Measurements from ENCODE around the gene CGGBP1. TPM values are rescaled to one million over a fixed set of nuclear protein-coding genes. Genes with fewer than 3 reads are reported as not detected.

Gene CGGBP1
- polyA plus RNA-seq, 2 of the 4 experiments (the other 2 are of a cell fraction): 43.8 to 136 TPM

GRCh38 chr3:88057630-88058305 lies 1.0 kb downstream of the CGGBP1 start:
- 12% methylated on average over 16 of the region's 16 CpGs for WGBS (ENCODE audit: missing lambda C conversion rate)
- FAIRE-seq: no peak
- TF ChIP-seq PHF8 (IDR thresholded peaks at IDR 0.05; ENCODE audit: borderline replicate concordance, low read depth) (no peak), EHF (CRISPR knock-in tag; IDR thresholded peaks at IDR 0.05) (no peak), HEYL (CRISPR knock-in tag; IDR thresholded peaks at IDR 0.05) (no peak), MYC (IDR thresholded peaks at IDR 0.05; ENCODE audit: borderline replicate concordance, low read length) (no peak), EHMT2 (IDR thresholded peaks at IDR 0.05; ENCODE audit: low read depth) (no peak)
- H3K27ac ChIP-seq: peak overlapping the region; percentile 93 to 94
- POLR2A ChIA-PET: interaction anchor here (0.7 to 1.3 kb wide), 4 partner anchors 37 to 831 kb away, joined by 3 to 9 read pairs (median 5); partner anchors contain the start of genes C3orf38 and CHMP2B
- peak overlapping the region; percentile 86 for H3K4me2 ChIP-seq
- peaks cover 27% of the 10 kb centered on the region for H3K4me1 ChIP-seq
- CTCF ChIA-PET: no interaction called here
- no peaks in the 10 kb centered on the region for H3K9me3 ChIP-seq
- H3K4me3 ChIP-seq: peak overlapping the region; percentile 72
- ATAC-seq: no peak
- DNase-seq (ENCODE audit: low read depth in 1 of 2, low spot score in 1 of 2): no peak

- CTCF ChIA-PET: no interaction called here
- FAIRE-seq: no peak
- TF ChIP-seq FOSL2 (IDR thresholded peaks at IDR 0.05) (no peak), FOSL2 (CRISPR knock-in tag; IDR thresholded peaks at IDR 0.05) (no peak), JUNB (IDR thresholded peaks at IDR 0.05) (no peak), MAX (IDR thresholded peaks at IDR 0.05) (no peak), TFCP2L1 (CRISPR knock-in tag; IDR thresholded peaks at IDR 0.05) (no peak), HEYL (CRISPR knock-in tag; IDR thresholded peaks at IDR 0.05) (no peak)
- Histone ChIP-seq H3K4me3 (no peak overlapping the region), H3K9me3 (no peaks in the 10 kb centered on the region), H3K27ac (no peak overlapping the region), H3K4me1 (no peaks in the 10 kb centered on the region), H3K4me2 (no peak overlapping the region)
- ATAC-seq: no peak
- 78% methylated on average over 5 of the region's 5 CpGs for WGBS (ENCODE audit: missing lambda C conversion rate)
- POLR2A ChIA-PET: no interaction called here
- DNase-seq (ENCODE audit: low read depth in 1 of 2, low spot score in 1 of 2): no peak
Observed at GRCh38 chr3:88046766-88047165, 12.0 kb downstream of the CGGBP1 start.

- no peak overlapping the region for H3K27ac ChIP-seq
- WGBS (ENCODE audit: missing lambda C conversion rate): 81% methylated on average over 1 of the region's 1 CpG
- H3K4me1 ChIP-seq: no peaks in the 10 kb centered on the region
- POLR2A ChIA-PET: no interaction called here
- no peak for DNase-seq (ENCODE audit: low read depth in 1 of 2, low spot score in 1 of 2)
- TF ChIP-seq CBX2 (IDR thresholded peaks at IDR 0.05; ENCODE audit: borderline replicate concordance, low read depth) (no peak), RARB (CRISPR knock-in tag; IDR thresholded peaks at IDR 0.05) (no peak), ELK1 (IDR thresholded peaks at IDR 0.05; ENCODE audit: low read depth, low read length) (no peak), HOXB13 (CRISPR knock-in tag; IDR thresholded peaks at IDR 0.05; ENCODE audit: low read depth) (no peak), SREBF2 (IDR thresholded peaks at IDR 0.05) (no peak), ZNF302 (CRISPR knock-in tag; IDR thresholded peaks at IDR 0.05) (no peak), MYC (IDR thresholded peaks at IDR 0.05; ENCODE audit: borderline replicate concordance, low read length) (no peak), JUNB (IDR thresholded peaks at IDR 0.05) (no peak), ZC3H11A (IDR thresholded peaks at IDR 0.05) (no peak), PBX3 (IDR thresholded peaks at IDR 0.05) (no peak), CEBPB (IDR thresholded peaks at IDR 0.05) (no peak), POLR2AphosphoS2 (conservative IDR thresholded peaks at IDR 0.05; ENCODE audit: low read length) (no peak), RCOR1 (IDR thresholded peaks at IDR 0.05; ENCODE audit: low read depth, low read length) (no peak), HDAC2 (IDR thresholded peaks at IDR 0.05) (no peak)
- CTCF ChIA-PET: no interaction called here
- H3K4me3 ChIP-seq: no peak overlapping the region
- no peaks in the 10 kb centered on the region for H3K9me3 ChIP-seq
- H3K4me2 ChIP-seq: no peak overlapping the region
- no peak for FAIRE-seq
- ATAC-seq: no peak
Observed at GRCh38 chr3:88044411-88044810, 14.4 kb downstream of the CGGBP1 start.

All from A549 (cell line).